ENCODE measurements around the gene GHRH.

DNA sequence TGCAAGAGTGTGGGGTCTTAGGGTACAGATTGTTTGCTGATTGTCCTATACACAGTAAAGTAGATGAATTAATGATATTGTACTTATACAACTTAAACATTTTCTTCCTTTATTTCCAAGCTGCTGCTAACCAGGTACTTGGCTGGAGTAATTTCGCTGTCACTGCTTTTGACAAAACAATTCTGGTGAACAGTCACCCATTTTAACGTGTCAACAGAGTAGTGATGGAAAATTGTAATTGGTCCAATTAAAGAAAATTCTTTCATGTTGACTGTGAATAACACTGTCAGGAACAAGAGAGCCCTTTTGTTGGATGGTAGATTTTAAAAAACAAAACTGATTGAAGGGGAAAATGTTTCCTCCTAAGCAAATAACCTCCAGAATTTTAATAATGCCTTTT is 55.8 kb downstream of the GHRH start:
- TF ChIP-seq, protein P1, sequence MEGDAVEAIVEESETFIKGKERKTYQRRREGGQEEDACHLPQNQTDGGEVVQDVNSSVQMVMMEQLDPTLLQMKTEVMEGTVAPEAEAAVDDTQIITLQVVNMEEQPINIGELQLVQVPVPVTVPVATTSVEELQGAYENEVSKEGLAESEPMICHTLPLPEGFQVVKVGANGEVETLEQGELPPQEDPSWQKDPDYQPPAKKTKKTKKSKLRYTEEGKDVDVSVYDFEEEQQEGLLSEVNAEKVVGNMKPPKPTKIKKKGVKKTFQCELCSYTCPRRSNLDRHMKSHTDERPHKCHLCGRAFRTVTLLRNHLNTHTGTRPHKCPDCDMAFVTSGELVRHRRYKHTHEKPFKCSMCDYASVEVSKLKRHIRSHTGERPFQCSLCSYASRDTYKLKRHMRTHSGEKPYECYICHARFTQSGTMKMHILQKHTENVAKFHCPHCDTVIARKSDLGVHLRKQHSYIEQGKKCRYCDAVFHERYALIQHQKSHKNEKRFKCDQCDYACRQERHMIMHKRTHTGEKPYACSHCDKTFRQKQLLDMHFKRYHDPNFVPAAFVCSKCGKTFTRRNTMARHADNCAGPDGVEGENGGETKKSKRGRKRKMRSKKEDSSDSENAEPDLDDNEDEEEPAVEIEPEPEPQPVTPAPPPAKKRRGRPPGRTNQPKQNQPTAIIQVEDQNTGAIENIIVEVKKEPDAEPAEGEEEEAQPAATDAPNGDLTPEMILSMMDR (conservative IDR thresholded peaks at IDR 0.05; ENCODE audit: low read length) = no peak
- no peak for TF ChIP-seq EZH2phosphoT487 (IDR thresholded peaks at IDR 0.05; ENCODE audit: borderline replicate concordance, low read depth, low read length)
